ENCODE measurements around the gene ABCD3.
A peak's percentile ranks its signal among the peaks of the same experiment; 100 is the strongest.
"Not testable (repeated sequence)": the region's sequence is repeated elsewhere in the genome, so short reads cannot be mapped to it uniquely, and the experiment has no call there.

The ABCD3 gene

GRCh38 chr1:94416901-94417727 lies 1.1 kb upstream of the ABCD3 start:
- peak; percentile 46 to 53 for DNase-seq

- no peak for DNase-seq
These were observed 536 bp upstream of the ABCD3 start for GRCh38 chr1:94417728-94417977.

- peak; percentile 33 to 62 for DNase-seq
These were observed 771 bp downstream of the ABCD3 start for GRCh38 chr1:94418664-94419655.

GRCh38 chr1:94422115-94422820 lies 4.1 kb downstream of the ABCD3 start:
- DNase-seq = no peak

- DNase-seq = peak in 1 of 2 experiments; percentile 7
These were observed 7.8 kb downstream of the ABCD3 start for GRCh38 chr1:94425821-94426484.

GRCh38 chr1:94426485-94426870 lies 8.3 kb downstream of the ABCD3 start:
- not testable (repeated sequence) for DNase-seq

- DNase-seq = no peak
These were observed 10.3 kb downstream of the ABCD3 start for GRCh38 chr1:94428441-94428840.

GRCh38 chr1:94428927-94429528 lies 10.8 kb downstream of the ABCD3 start:
- DNase-seq = not testable (repeated sequence)

GRCh38 chr1:94430066-94430465 lies 11.9 kb downstream of the ABCD3 start:
- DNase-seq = not testable (repeated sequence)

- DNase-seq = no peak
These were observed 15.7 kb downstream of the ABCD3 start for GRCh38 chr1:94433866-94434265.

- no peak for DNase-seq
These were observed 16.3 kb downstream of the ABCD3 start for GRCh38 chr1:94434365-94435045.

- no peak for DNase-seq
These were observed 20.6 kb downstream of the ABCD3 start for GRCh38 chr1:94438692-94439276.

- no peak for DNase-seq
These were observed 21.9 kb downstream of the ABCD3 start for GRCh38 chr1:94440088-94440487.

GRCh38 chr1:94443067-94443466 lies 24.9 kb downstream of the ABCD3 start:
- not testable (repeated sequence) for DNase-seq

- not testable (repeated sequence) for DNase-seq
These were observed 26.6 kb downstream of the ABCD3 start for GRCh38 chr1:94444819-94445218.

GRCh38 chr1:94445733-94446132 lies 27.5 kb downstream of the ABCD3 start:
- DNase-seq = not testable (repeated sequence)

- not testable (repeated sequence) for DNase-seq
These were observed 28.0 kb downstream of the ABCD3 start for GRCh38 chr1:94446177-94446576.

GRCh38 chr1:94448741-94449140 lies 30.6 kb downstream of the ABCD3 start:
- DNase-seq = not testable (repeated sequence)

- no peak for DNase-seq
These were observed 38.5 kb downstream of the ABCD3 start for GRCh38 chr1:94456736-94457135.

- DNase-seq = no peak
These were observed 44.4 kb downstream of the ABCD3 start for GRCh38 chr1:94462606-94463005.

All from NCI-H526 (cell line).